CD4-positive, alpha-beta T cell treated with Interleukin-12 subunit alpha and Interleukin-12 subunit beta, for 1 hour (primary cell): ENCODE results near the gene GNRH2.
"Not testable (repeated sequence)": the region's sequence is repeated elsewhere in the genome, so short reads cannot be mapped to it uniquely, and the experiment has no call there.

Experiments used
- DNase-seq: peaks from one replicate; pipeline ENCODE4 v3.0.0-alpha.2; 2020

GNRH2 gene

DNA sequence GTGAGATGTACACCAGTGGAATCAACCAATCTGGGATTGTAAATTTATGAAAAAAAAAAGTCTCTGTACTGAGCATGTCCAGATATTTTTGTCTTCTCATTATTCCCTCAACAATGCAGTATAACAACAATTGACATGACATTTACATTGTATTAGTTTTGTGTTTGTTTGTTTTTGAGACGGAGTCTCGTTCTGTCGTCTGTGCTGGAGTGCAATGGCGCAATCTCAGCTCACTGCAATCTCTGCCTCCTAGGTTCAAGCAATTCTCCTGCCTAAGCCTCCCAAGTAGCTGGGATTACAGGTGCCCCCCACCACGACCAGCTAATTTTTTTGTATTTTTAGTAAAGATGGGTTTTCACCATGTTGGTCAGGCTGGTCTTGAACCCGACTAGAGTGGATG is 31.9 kb downstream of the GNRH2 start:
- DNase-seq: not testable (repeated sequence)

DNA sequence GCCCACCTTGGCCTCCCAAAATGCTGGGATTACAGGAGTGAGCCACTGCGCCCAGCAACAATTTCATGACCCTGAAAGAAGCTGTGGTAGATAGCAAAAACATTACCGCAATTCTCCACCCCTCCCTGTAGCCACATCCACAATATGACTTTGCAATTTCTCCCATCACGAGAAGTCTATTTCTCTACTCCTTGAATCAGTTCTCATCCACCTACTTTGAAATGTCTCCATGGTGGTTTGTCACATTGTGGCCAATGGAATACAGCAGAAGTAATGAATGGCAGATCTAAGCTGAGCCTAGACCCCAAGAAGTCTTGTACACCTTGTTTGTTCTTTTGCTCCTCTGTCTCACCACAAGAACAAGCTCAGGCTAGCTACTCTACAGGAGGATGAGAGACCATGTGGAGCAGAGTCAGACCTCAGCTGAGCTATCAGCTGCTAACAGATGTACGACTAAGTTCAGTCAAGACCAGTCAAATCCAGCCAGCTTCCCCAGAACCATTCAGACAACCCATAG is 34.3 kb downstream of the GNRH2 start:
- DNase-seq: no peak

DNA sequence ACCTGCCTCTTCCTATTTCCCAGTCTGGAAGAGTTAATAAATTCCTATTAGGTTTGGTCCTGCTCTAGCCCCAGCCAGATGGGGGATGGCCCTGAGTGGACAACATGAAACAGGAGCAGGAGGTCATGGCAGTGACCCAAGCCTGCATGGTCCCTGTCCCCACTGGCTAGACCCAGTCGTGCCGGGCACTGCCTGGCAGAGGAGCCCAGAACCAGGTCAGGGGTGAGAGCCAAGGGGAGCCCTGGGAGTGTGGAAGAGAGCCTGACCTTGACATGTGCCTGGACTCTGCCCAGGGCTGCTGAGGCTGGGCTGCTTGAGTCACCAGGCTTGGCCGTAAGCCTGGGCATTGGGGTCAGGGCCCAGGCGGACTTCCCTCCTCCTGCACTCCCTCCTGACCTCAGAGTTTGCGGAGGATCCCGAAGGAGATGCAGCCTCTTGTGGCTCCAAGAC is 37.5 kb downstream of the GNRH2 start:
- no peak for DNase-seq

DNA sequence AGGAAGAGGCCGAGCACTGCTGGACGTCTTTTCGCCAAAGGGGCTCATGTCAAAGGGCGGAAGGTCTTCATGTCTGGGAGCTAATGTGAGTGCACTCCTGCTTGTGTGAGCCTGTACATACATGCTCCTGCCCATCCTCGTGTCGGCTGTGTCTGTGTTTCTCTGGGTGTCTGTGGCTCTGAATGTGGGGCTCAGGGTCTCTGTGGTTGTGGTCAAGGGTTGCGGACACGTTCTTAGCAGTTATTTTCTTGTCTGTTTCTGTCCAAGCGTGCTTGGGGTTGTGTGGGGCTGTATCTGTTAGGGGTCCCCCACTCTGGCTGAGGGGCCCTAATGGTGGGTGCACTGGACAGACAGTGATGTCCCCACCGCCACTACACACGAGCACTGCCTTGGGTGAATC is 38.2 kb downstream of the GNRH2 start:
- DNase-seq: no peak

DNA sequence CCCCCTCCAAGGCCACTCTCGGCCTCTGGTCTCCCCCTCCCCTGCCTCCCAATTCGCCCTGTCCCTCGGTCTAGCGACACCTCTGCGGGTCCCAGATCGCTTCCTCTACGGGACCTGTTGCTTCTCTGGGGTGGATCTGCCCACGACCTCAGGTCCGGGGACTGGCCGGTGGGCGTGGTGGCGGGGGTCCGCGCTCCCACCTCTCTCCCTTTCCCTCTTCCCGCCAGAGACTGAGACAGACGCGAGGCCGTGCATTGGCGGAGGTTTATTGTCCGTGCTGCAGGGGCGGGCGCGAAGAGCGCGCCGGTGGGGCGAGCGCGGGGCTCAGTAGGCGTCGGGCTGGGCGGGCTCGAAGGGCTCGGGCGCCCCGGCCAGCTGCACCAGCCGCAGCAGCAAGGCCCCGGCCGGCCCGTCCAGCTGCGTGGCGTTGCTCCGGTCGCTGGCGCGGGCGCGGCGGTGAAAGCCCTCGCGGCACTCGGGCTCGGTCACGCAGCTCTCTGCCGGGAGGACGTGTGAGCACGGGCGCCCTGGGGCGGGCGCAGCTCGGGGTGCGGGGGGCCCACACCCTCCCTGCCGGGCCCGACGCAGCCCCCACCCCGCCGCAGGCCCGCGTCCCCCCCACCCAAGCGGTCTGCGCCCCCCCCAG is 39.0 kb downstream of the GNRH2 start:
- DNase-seq: no peak

DNA sequence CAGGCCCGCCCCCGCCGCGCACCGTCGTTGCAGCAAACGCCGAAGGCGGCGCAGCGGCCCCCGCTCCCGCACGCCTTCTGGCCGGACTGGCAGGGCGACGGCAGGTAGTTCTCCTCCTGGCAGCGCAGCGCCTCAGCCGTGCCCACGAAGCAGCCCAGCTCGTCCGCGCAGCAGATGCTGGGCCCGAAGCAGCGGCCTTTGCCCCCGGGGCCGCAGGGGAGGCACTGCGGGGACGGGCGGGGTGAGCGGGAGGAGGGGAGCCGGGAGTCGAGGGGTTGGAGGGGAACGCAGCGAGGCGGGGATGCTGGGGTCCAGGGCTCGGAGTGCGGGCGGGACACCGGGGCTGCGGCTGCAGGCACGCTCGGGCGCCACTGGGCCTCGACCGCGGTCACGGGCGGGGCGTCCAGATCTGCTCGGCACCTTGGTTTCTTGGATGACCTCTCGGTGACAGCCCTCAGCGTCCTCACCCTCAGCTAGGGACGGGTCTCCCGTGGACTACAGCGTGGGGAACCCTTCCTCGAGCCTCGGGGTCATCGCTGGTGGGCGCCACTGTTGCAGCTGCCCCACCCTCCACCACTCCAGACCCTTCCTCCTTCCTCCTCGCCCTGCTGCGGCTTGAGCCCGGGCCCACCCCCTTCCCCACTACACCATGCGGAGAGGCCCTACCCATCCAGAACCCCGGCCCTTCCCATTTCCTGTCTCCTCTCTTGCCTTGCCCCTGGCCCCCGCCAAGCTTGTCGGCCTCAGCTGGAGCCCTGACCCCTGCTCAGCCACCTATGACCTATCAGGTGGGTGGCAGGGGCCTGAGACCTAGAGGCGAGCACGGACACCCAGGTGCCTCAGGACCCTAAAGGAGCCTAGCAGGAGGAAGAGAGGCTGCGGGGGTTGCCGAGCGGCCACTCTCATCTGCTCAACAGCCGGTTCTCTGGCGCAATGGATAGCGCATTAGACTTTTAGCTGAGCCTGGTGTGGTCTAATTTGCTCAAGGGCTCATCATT is 39.8 kb downstream of the GNRH2 start:
- DNase-seq: no peak

DNA sequence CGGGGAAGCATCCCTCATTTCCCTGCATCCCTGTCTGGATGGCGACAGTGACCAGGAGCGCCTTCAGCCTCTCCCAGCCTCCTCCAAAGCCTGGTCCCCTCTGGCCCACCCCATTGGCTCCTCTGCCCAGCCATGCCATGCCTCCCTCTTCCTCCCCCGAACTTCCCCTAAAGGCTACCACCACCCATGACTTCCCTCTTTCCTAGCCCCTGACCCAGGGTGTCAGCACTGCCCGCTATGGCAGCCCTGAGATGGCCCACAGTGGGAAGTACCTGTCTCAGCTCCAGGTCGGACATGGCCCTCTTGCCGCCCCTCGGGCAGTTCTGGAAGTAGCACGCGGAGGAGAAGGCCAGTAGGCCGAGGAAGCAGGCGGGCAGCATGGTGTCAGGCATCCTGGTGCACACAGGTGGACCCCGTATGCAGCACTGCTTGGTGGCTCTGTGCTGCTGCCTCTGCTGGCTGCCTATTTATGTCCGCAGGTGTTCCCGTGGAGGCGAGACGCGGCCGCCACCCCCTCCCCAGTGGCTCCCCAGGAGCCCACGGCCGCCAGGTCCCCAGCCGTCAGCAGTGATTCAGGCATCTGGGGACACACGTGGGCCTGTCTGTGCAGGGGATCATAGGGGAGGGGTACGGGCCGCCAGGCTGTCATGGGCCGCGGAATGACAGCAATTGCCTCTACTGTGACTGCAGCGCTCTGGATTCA is 41.0 kb downstream of the GNRH2 start, which contains the start of gene AVP:
AVP (minus strand) TSS at position 442 of the 703 bp plus-strand sequence; CDS start at position 392, 50 bp downstream.
- no peak for DNase-seq

DNA sequence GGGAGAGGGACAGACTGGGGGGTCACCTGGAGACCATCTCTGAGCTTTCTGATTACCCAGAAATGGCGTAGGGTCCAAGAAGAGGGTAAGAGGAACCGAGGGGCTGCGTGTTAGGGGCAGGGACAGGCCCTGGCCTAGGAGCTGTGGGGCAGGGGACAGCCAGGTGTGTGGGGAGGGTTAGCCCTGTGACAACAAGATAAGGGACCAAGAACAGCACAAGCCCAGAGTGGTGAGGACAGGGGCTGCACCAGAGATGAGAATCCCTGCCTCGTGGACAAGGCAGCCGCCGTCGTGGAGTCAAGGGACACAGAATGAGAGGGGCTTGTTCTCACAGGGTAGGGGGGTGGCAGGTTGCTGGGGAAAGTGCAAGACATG is 41.6 kb downstream of the GNRH2 start:
- DNase-seq: no peak

DNA sequence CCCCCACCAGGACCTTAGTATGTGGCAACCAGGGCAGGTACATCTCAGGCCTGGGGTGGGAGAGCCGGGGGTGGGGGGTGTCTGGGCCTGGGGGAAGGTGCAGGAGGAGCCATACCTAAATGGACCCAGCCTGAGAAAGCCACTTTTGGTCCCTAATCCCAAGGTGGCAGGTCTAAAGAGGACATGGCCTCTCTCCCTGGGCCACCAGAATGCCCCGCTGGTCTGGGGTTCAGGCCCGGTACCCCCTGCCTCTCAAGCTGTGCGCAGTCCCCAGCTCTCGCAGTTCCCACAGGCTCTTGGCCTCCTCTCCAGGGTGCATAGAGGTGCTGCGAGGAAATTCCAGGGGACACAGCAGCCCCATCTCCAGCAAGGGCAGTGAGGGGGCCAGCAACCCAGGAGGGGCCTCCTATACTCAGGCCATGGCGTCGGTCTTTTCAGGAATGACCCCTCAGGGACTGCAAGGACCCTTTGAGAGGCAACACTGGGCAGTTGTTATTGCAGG is 42.2 kb downstream of the GNRH2 start:
- DNase-seq: no peak

DNA sequence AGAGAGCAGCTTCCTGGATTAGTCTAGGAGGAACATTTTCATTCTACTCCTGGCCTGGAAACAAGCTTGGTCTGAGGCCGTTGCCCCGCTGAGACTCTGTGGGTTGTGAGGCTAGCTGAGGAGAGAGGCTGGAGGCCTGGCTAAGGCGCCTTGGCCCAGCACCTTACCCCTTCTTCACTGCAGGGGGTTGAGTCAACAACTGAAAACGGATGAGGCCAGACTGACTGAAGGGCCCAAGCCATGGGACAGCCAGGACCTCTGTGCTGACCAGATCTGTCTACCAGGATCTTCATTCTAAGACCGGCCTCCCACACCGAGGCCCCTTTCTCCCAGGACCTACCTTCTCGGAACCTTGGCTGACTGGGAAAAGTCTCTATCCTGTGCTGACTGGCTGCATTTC is 44.6 kb downstream of the GNRH2 start:
- no peak for DNase-seq

DNA sequence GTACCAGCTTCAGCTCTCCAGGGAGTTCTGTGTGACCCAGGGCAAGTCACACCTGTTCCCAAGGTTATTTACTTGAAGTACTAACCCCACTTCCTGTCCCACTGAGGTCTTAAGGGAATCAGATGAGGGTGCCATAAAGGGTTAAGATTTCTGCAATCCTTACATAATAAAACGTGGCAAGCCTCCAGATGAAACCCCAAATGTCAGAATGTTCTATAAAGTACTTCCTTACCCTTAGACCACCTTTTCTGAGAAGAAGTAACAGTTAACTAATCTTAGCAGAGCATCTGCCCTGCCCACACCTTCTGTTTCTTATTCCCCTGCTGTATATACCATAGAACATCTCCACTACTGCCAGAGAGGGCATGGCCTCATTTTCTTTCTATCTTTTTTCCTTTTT is 47.1 kb downstream of the GNRH2 start:
- no peak for DNase-seq

DNA sequence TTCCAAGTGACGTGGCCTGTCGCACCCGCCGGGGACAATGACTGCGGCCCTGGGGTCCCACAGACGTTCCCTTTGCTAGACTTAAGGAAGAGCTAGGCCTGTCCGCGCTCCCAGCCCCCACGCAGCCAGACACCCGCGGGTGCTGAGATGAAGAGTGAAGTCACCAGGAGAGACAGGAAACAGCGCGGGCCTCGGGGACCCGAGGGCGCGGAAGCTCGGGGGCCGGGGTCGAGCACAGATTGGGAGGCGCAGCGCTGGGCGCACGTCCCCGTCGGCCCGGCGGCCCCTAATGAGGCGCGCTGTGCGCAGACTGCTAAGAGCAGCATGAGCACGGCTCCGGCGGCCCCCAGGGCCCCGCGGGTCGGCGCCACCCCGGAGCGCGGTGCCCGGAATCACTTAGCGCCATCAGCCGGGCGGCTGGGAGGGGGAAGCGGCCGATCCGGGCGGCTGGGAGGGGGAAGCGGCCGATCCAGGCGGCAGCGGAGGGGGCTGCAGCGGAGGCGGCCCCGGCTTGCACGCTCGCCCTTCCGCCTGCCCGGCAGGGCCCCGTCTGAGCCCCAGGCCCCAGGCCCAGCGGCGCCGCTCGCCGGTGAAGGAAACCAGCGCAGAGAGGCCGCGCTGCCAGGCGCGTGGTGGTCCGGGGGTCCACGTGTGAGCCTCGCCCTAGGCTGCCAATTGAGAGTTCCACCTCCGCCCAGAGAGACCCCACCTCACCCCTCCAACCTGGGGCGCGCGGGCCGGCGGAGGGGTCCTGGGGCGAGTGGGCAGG is 49.4 kb downstream of the GNRH2 start:
- DNase-seq: peak; percentile 36

DNA sequence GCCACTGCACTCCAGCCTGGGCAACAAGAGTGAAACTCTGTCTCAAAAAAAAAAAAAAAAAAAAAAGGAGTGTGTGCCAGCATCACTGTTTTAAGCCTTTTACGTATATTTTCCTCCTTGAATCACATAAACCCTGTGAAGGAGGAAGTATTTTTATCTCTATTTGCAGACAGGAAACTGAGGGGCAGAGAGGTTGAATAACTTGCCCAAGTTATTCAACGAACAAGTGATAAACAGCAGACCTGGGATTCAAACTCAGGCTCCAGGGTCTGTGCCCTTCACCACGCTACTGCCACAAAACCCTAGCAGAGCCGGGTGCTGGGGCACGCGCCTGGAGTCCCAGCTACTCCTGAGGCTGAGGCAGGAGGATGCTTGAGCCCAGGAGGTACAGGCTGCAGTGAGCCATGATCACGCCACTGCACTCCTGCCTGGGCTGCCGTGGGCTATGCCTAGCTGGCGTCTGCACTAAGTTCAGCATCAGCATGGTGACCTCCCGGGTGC is 50.5 kb downstream of the GNRH2 start:
- peak; percentile 23 for DNase-seq

DNA sequence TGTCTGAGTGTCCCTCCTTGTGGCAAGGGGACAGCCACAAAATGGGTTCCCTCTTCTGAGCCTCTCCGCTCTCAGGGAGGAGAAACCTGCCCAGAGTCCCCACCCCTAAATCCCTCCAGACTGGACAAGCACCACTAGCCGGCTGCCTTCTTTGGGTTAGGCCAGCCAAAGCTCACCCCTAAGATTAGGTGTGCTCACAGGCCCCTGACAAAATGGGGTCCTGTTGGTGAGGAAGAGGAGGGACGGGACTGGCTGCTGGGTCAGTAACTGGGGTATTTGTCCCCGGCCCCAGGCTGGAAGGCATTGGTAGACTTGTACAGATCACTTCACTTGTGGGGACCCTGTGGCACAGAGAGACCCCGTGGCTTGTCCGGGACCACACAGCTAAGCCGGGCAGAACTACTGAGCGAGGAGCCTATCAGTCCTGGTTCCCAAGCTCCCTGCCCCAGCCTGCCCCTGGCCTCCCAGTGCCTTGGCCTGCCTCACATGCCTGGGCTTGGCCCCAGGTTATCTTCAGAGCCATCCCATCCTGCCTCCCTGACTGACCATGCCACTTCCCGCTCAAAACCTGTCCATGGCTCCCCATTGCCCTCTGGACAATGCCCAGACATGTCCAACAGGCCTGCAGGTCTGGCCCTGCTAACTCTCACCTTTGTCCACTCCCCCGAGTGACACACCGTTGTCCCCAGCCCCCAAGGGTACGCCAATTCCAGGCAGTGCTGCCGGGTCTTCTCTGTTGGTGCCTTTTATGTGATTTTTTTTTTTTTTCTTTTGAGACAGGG is 51.6 kb downstream of the GNRH2 start:
- DNase-seq: no peak
